Small intestine (tissue), 7 donors: ENCODE data around the gene RCOR1. TPM values are rescaled to one million over a fixed set of nuclear protein-coding genes. Genes with fewer than 3 reads are reported as not detected.

Experiments used
- DNase-seq, 2 donors: peaks; one replicate each; pipeline versions ENCODE4 v3.0.0 to v3.0.0-alpha.2; 2013
- FAIRE-seq: peaks from 2 replicates; lab custom pipeline; 2012; peaks lifted over from hg19 to GRCh38; lab: Jason Lieb, UNC
- H3K27ac ChIP-seq, 3 donors: one replicate each; pipeline ENCODE4 v1.5.1; 2013; ENCODE audit warnings: low read length in 2 of 3, mild to moderate bottlenecking in 2 of 3, control low read depth in 1 of 3, inconsistent platforms in 1 of 3, low read depth in 1 of 3, moderate library complexity in 1 of 3
- H3K27me3 ChIP-seq, 3 donors: one replicate each; pipeline ENCODE4 v1.6.1; 2013; ENCODE audit warnings: low read length in 3 of 3, inconsistent platforms in 1 of 3; ENCODE audit not compliant: control insufficient read depth in 3 of 3, insufficient read depth in 3 of 3
- H3K36me3 ChIP-seq, 3 donors: one replicate each; pipeline ENCODE4 v1.6.1; 2013; ENCODE audit warnings: low read length in 3 of 3, inconsistent platforms in 1 of 3, low read depth in 1 of 3, mild to moderate bottlenecking in 1 of 3, moderate library complexity in 1 of 3; ENCODE audit not compliant: control insufficient read depth in 3 of 3, insufficient read depth in 2 of 3
- H3K4me1 ChIP-seq, 3 donors: one replicate each; pipeline ENCODE4 v1.6.1; 2013; ENCODE audit warnings: low read length in 2 of 3, inconsistent platforms in 1 of 3, low read depth in 1 of 3, mild to moderate bottlenecking in 1 of 3, moderate library complexity in 1 of 3; ENCODE audit not compliant: control insufficient read depth in 3 of 3, insufficient read depth in 2 of 3
- H3K4me3 ChIP-seq, 3 donors: one replicate each; pipeline ENCODE4 v1.5.1; 2013; ENCODE audit warnings: low read length in 3 of 3, control low read depth in 1 of 3, inconsistent platforms in 1 of 3, low read depth in 1 of 3, mild to moderate bottlenecking in 1 of 3, moderate library complexity in 1 of 3
- H3K9me3 ChIP-seq, 2 donors: one replicate each; pipeline ENCODE4 v1.6.1; 2013; ENCODE audit warnings: low read depth in 1 of 2, low read length in 1 of 2; ENCODE audit not compliant: control insufficient read depth in 2 of 2, insufficient read depth in 1 of 2
- WGBS, 3 donors: extraction: QIAGEN DNeasy Blood & Tissue Kit; methylation state at CpG; one replicate each; pipeline ENCODE4 v1.1.7; 2013; 5-methylcytosine and 5-hydroxymethylcytosine counted together
- polyA plus RNA-seq, 4 donors: library from polyadenylated mRNA; stranded (reverse) in 3 of 4; unstranded in 1 of 4; fragments of 200-250 nt in 3 of 4; fragments of 120-200 nt in 1 of 4; gene quantifications; one replicate each; pipeline versions ENCODE4 v1.2.1 to v1.2.3, GENCODE V29; 2013
- donor health status: healthy with polysubstance abuse.
- donor health status: control.
- donor health status: control.
- donor health status: Bipolar disorder and iron deficiency.
- donor health status: healthy.

The RCOR1 gene
- polyA plus RNA-seq, 4 donors: 9.2 to 22.6 (median 12.3) TPM

DNA sequence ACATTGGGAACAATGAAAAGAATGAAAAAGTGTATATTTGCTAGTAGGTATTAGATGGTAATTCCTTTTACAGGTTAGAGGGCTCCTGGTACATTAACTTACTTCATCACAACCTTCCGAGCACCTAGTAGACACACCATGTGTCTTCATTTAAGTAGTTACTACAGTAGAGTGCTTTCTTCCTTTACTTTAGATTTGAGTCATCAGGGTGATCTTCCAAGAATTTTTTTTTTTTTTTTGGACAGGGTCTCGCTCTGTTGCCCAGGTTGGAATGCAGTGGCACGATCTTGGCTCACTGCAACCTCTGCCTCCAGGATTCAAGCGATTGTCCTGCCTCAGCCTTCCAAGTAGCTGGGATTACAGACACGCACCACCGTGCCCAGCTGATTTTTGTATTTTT is 105.1 kb downstream of the RCOR1 start:
- H3K4me1 ChIP-seq: peaks cover 2 to 33% (median 8%) of the 10 kb centered on the region in 3 donors
- FAIRE-seq (no peak), DNase-seq (no peak)
- peaks cover 0 to 6% (median 1%) of the 10 kb centered on the region in 3 donors for H3K36me3 ChIP-seq
- H3K27ac ChIP-seq: peak overlapping the region in 1 of 3 donors; percentile 32
- no peaks in the 10 kb centered on the region for H3K27me3 ChIP-seq
- WGBS, 3 donors: 90 to 96% (median 94%) methylated on average over 6 of the region's 6 CpGs
- H3K9me3 ChIP-seq: no peaks in the 10 kb centered on the region
- no peak overlapping the region for H3K4me3 ChIP-seq

DNA sequence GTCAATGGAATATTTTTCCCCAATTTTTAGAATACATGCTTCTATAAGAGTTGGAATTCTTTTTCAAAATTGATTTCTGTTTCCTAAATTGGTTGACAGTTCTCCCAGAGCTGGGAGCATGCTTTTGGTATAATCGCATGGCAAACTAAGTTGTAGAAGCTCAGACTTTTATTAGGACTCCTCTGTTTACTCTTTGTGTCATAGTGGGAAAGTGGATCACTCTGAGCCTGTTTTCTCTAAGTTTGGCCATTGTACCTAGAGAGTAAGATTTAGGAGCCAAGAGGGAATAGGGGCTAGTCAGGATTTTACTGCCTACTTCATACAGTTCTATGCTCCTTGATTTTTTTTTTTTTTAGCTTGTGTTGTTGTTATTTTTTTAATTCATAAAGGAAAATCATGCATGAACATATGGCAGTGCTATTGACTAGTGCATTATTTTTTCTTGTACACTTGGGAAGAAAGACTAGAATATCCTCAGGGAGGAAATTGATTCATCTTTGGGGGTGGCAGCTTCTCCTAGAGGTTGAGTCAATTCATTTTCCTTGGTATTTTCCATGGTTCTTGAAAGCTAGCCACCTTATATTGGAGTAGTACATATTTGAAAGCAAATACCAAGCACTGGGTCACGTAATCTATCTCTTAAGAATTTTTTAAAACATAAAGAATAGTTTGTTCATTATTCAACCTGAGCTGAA is 107.1 kb downstream of the RCOR1 start:
- 92 to 100% (median 99%) methylated on average over 2 of the region's 2 CpGs for WGBS, 3 donors
- no peak for DNase-seq
- no peak overlapping the region for H3K27ac ChIP-seq
- peaks cover 2 to 14% (median 5%) of the 10 kb centered on the region in 3 donors for H3K36me3 ChIP-seq
- FAIRE-seq: no peak
- no peaks in the 10 kb centered on the region for H3K27me3 ChIP-seq
- peaks cover 2 to 33% (median 4%) of the 10 kb centered on the region in 3 donors for H3K4me1 ChIP-seq
- H3K9me3 ChIP-seq: peaks cover 0 to 11% of the 10 kb centered on the region in 2 donors
- H3K4me3 ChIP-seq: no peak overlapping the region

DNA sequence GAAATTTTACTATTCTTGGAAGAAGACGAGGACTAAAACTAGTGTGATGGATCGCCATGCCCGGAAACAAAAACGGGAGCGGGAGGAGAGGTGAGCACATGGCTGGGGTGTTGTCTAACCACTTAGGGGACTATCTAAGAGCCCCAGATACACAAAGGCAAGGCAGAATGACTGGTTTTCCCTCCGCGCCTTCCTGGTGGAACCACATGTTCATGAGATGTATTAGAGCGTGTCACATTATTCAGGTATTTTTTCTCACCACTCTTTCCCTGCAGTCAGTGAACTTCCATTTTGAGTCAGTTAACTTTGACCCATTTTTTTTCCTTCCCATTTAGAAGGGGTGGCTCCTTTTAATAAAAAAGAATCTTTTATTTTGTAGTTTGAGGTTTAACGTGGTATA is 116.0 kb downstream of the RCOR1 start:
- Histone ChIP-seq H3K4me3 (no peak overlapping the region), H3K4me1 (no peaks in the 10 kb centered on the region), H3K27me3 (no peaks in the 10 kb centered on the region), H3K9me3 (peaks cover 0 to 23% of the 10 kb centered on the region in 2 donors), H3K36me3 (peaks cover 2 to 37% (median 9%) of the 10 kb centered on the region in 3 donors), H3K27ac (no peak overlapping the region)
- WGBS, 3 donors: 88 to 96% (median 95%) methylated on average over 9 of the region's 9 CpGs
- no peak for FAIRE-seq
- DNase-seq: no peak

DNA sequence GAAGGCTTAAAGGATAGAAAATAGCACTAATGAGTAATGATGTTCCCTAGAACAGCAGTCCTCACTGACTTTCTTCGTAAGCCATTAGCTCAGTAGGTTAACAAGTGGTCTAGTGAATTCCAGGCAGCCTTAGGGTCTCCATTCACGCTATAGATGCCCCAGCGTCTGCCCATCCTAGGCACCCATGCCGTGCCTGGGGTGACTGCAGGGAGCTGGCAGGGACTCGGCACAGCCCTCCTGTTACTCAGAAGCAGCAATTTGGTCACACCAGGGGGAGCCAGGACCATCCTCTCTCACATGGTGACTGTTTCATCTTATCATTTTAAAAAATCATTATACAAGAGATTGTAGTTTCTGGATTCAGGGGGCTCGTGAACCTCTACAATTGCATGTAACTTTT is 118.8 kb downstream of the RCOR1 start:
- 89 to 94% (median 93%) methylated on average over 6 of the region's 6 CpGs for WGBS, 3 donors
- Histone ChIP-seq H3K27ac (no peak overlapping the region), H3K36me3 (peaks cover 0 to 30% (median 14%) of the 10 kb centered on the region in 3 donors), H3K4me1 (no peaks in the 10 kb centered on the region), H3K9me3 (peaks cover 0 to 2% of the 10 kb centered on the region in 2 donors), H3K27me3 (no peaks in the 10 kb centered on the region), H3K4me3 (no peak overlapping the region)
- DNase-seq: no peak
- no peak for FAIRE-seq

DNA sequence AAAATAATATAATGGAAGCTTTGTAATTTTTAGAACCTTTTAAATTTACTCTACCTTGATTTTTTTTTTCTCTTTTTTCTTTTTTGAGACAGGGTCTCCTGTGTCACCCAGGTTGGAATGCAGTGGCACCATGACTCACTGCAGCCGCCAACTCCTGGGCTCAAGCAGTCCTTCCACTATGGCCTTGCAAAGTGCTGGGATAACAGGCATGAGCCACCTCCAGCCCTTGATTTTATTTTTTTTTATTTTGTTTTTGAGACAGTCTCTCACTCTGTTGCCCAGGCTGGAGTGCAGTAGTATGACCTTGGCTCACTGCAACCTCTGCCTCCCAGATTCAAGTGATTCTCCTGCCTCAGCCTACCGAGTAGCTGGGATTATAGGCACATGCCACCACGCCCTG is 119.5 kb downstream of the RCOR1 start:
- 88 to 98% (median 95%) methylated on average over 3 of the region's 3 CpGs for WGBS, 3 donors
- Histone ChIP-seq H3K4me1 (no peaks in the 10 kb centered on the region), H3K27ac (no peak overlapping the region), H3K36me3 (peaks cover 0 to 30% (median 14%) of the 10 kb centered on the region in 3 donors), H3K4me3 (no peak overlapping the region), H3K9me3 (no peaks in the 10 kb centered on the region), H3K27me3 (no peaks in the 10 kb centered on the region)
- FAIRE-seq (no peak), DNase-seq (no peak)

DNA sequence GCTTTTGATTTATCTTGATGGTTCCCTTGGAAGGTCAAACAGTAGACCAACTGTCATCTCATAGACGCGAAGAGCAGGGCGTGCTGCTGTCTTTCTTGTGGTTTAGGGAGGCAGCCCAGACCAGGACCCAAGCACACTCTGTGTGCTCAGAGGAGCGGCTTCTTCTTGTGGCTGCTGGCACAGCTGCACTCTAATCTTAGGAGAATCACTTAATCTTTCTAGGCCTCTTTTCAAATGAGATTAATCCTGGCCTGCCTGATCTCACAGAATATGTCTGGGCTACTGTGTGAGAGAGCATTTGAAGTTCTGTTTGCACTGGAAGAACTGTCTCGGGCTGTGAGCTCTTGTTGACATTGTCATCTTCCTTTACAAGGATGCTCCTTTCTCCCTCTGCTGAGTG is 124.8 kb downstream of the RCOR1 start:
- no peak for FAIRE-seq
- peaks cover 13 to 39% (median 13%) of the 10 kb centered on the region in 3 donors for H3K36me3 ChIP-seq
- 75 to 89% (median 83%) methylated on average over 5 of the region's 5 CpGs for WGBS, 3 donors

DNA sequence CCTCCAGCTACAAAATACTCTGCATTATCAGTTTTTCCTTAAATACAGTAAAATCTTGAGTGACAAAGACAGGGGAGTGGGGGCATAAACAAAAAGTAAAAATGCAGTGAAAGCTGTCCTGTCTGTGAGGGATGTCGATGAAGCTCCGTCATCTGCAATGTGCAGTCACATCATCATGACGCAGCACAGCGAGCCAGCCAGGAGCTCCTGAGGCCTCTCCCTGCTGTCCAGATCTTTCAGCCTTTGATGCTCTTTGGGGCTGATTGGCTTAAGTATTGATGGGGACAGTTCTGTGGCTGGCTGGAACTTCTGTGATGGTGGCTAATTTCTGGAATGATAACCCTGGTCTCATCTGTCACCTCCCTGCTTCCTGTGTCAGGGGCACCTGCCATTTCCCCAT is 130.2 kb downstream of the RCOR1 start:
- 95 to 100% (median 98%) methylated on average over 4 of the region's 4 CpGs for WGBS, 3 donors
- Histone ChIP-seq H3K36me3 (peaks cover 12 to 54% (median 21%) of the 10 kb centered on the region in 3 donors), H3K9me3 (no peaks in the 10 kb centered on the region), H3K27me3 (no peaks in the 10 kb centered on the region), H3K4me3 (no peak overlapping the region), H3K4me1 (no peaks in the 10 kb centered on the region), H3K27ac (no peak overlapping the region)
- DNase-seq (no peak), FAIRE-seq (no peak)

More for the DNA sequence above, 124.8 kb downstream of the RCOR1 start:
- Histone ChIP-seq H3K4me3 (no peak overlapping the region), H3K27me3 (no peaks in the 10 kb centered on the region), H3K4me1 (no peaks in the 10 kb centered on the region), H3K9me3 (no peaks in the 10 kb centered on the region), H3K27ac (no peak overlapping the region)
- no peak for DNase-seq

DNA sequence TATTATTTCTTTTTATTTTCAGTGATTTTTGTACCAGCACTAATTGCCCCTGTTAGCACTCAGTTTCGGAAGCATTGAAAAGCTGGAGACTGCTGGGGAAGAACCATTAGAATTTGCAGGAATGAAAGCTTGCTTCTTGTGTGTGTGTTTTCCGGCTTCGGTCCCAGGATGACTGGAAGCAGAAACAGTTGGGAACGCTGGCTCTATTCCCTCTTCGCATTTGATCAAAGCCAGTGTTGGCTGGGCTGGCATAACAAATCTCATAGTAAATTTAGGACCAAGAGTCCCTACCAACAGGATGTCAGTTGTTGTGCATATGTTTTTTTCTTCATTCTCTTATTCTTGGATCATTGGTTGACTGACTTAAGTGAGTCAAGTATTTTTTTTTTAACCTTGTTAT is 131.2 kb downstream of the RCOR1 start:
- FAIRE-seq: no peak
- peaks cover 20 to 54% (median 27%) of the 10 kb centered on the region in 3 donors for H3K36me3 ChIP-seq
- 95 to 97% (median 97%) methylated on average over 5 of the region's 5 CpGs for WGBS, 3 donors

More for the DNA sequence above, 131.2 kb downstream of the RCOR1 start:
- Histone ChIP-seq H3K27me3 (no peaks in the 10 kb centered on the region), H3K27ac (no peak overlapping the region), H3K4me1 (no peaks in the 10 kb centered on the region), H3K9me3 (no peaks in the 10 kb centered on the region), H3K4me3 (no peak overlapping the region)
- no peak for DNase-seq
